Fibroblast of villous mesenchyme (primary cell): ENCODE results near the gene DRICH1. TPM values are rescaled to one million over a fixed set of nuclear protein-coding genes. Genes with fewer than 3 reads are reported as not detected.

Experiments
- DNase-seq: peaks from one replicate; pipeline ENCODE4 v3.0.0-alpha.2; 2010; ENCODE audit warnings: low read depth
- H3K4me3 ChIP-seq: 2 replicates; pipeline ENCODE4 v1.5.1; 2011; ENCODE audit warnings: low read depth, mild to moderate bottlenecking, low read length
- CTCF ChIP-seq: IDR thresholded peaks from 2 replicates; pipeline ENCODE4 v1.5.1; 2012; ENCODE audit warnings: low read depth, mild to moderate bottlenecking, low read length; ENCODE audit not compliant: insufficient read depth
- total RNA-seq: library from RNA; depleted of rRNA; stranded (reverse); fragments of >200 nt; gene quantifications from 2 replicates; pipeline ENCODE4 v1.2.3, GENCODE V29; 2012

Gene DRICH1
- total RNA-seq, 1 donor: under 0.01 TPM

GRCh38 chr22:23569291-23569690 lies 62.8 kb downstream of the DRICH1 start:
- H3K4me3 ChIP-seq: no peak overlapping the region
- DNase-seq: no peak
- TF ChIP-seq CTCF: no peak

- no peak for DNase-seq
- no peak overlapping the region for H3K4me3 ChIP-seq
- no peak for TF ChIP-seq CTCF
Measured at GRCh38 chr22:23566705-23567475, 65.2 kb downstream of the DRICH1 start.

GRCh38 chr22:23565915-23566704 lies 66.0 kb downstream of the DRICH1 start:
- TF ChIP-seq CTCF: no peak
- DNase-seq: no peak
- peak overlapping the region; percentile 9 for H3K4me3 ChIP-seq

- no peak for DNase-seq
- no peak for TF ChIP-seq CTCF
Measured at GRCh38 chr22:23565305-23565914, 66.7 kb downstream of the DRICH1 start.

GRCh38 chr22:23564276-23564675 lies 67.8 kb downstream of the DRICH1 start:
- DNase-seq: no peak
- no peak for TF ChIP-seq CTCF
- no peak overlapping the region for H3K4me3 ChIP-seq

More at GRCh38 chr22:23565305-23565914, 66.7 kb downstream of the DRICH1 start:
- no peak overlapping the region for H3K4me3 ChIP-seq

GRCh38 chr22:23563111-23563510 lies 69.0 kb downstream of the DRICH1 start:
- no peak for TF ChIP-seq CTCF
- H3K4me3 ChIP-seq: no peak overlapping the region
- DNase-seq: no peak
